Measurements from ENCODE around the gene SLC7A9.
"Not testable (repeated sequence)": the region's sequence is repeated elsewhere in the genome, so short reads cannot be mapped to it uniquely, and the experiment has no call there.

Gene SLC7A9

GRCh38 chr19:32864318-32865007, 5.1 kb downstream of the SLC7A9 start:
- DNase-seq (ENCODE audit: low read depth in 2 of 2) = no peak

GRCh38 chr19:32863841-32864240, 5.7 kb downstream of the SLC7A9 start:
- no peak for DNase-seq (ENCODE audit: low read depth in 2 of 2)

DNA sequence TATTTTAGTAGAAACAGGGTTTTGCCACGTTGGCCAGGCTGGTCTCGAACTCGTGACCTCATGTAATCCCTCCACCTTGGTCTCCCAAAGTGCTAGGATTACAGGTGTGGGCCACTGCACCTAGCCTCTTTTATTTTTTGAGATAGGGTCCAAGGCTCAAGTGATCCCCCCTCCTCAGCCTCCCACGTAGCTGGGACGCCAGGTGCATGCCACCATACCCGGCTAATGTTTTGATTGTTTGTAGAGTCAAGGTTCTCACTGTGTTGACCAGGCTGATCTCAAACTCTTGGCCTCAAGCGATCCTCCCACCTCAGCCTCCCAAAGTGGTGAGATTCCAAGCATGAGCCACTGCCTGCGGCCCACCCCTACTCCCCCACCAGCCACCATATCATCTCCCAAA, 6.3 kb downstream of the SLC7A9 start:
- DNase-seq (ENCODE audit: low read depth in 2 of 2) = no peak

GRCh38 chr19:32862741-32863140, 6.8 kb downstream of the SLC7A9 start:
- DNase-seq (ENCODE audit: low read depth in 2 of 2) = no peak

- DNase-seq (ENCODE audit: low read depth in 2 of 2) = no peak
Observed at GRCh38 chr19:32862173-32862572, 7.4 kb downstream of the SLC7A9 start.

- no peak for DNase-seq (ENCODE audit: low read depth in 2 of 2)
Observed at GRCh38 chr19:32861596-32861995, 8.0 kb downstream of the SLC7A9 start.

DNA sequence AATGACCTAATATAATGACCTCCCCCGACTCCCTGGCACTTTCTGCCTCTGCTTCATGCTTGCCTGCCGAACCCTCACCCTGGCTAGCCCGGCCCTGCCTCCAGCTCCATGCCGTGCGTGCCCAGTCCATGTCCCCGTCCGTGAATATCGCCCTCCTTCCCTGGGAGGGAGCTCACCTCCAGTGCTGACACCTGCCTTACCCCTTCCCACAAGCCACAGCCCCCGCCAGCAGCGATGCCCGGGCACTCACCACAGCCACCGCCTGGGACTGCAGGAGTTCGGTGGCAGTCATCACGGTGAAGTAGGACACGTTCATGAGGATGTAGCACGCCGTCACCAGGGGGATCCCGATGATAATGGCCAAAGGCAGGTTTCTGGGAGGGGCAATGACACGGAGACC, 10.0 kb downstream of the SLC7A9 start:
- DNase-seq (ENCODE audit: low read depth in 2 of 2) = no peak

- no peak for DNase-seq (ENCODE audit: low read depth in 2 of 2)
Observed at GRCh38 chr19:32858559-32858958, 11.0 kb downstream of the SLC7A9 start.

GRCh38 chr19:32858155-32858554, 11.4 kb downstream of the SLC7A9 start:
- no peak for DNase-seq (ENCODE audit: low read depth in 2 of 2)

DNA sequence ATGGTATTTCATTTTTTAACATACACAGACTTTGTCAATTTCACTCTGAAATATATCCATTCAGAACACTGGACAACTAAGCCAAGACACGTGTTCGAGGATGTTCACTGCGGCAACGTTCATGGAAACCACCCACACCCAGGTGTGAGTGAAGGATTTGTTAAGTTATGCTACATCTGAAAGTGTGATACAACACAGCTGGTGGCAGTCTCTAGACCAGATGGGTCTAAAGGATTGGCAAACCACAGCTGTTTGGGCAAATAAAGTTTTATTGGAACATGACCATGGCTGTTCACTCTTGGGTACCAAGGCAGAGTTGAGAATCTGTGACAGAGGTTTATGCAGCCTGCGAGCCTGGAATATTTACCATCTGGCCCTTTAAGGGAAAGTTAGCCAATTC, 12.0 kb downstream of the SLC7A9 start:
- no peak for DNase-seq (ENCODE audit: low read depth in 2 of 2)

GRCh38 chr19:32856818-32857217, 12.7 kb downstream of the SLC7A9 start:
- not testable (repeated sequence) for DNase-seq (ENCODE audit: low read depth in 2 of 2)

DNA sequence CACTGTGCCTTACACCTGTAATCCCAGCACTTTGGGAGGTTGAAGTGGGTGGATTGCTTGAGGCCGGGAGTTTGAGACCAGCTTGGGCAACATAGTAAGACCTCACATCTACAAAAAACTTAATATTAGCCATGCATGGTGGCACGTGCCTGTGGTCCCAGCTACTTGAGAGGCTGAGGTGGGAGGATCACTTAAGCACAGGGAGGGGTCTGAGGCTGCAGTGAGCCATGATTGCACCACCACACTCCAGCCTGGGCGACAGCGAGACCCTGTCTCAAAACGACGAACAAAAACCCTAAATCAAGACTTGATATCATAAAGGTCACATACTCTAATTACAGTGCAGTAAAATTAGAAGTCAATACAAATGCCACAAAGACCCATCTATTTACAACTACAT, 17.4 kb downstream of the SLC7A9 start:
- no peak for DNase-seq (ENCODE audit: low read depth in 2 of 2)

DNA sequence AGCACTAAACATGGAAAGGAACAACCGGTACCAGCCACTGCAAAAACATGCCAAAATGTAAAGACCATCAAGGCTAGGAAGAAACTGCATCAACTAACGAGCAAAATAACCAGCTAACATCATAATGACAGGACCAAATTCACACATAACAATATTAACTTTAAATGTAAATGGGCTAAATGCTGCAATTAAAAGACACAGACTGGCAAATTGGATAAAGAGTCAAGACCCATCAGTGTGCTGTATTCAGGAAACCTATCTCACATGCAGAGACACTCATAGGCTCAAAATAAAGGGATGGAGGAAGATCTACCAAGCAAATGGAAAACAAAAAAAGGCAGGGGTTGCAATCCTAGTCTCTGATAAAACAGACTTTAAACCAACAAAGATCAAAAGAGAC, 21.5 kb downstream of the SLC7A9 start:
- not testable (repeated sequence) for DNase-seq (ENCODE audit: low read depth in 2 of 2)

GRCh38 chr19:32843716-32844245, 25.8 kb downstream of the SLC7A9 start:
- DNase-seq (ENCODE audit: low read depth in 2 of 2) = no peak

GRCh38 chr19:32842061-32842460, 27.5 kb downstream of the SLC7A9 start:
- DNase-seq (ENCODE audit: low read depth in 2 of 2) = no peak

DNA sequence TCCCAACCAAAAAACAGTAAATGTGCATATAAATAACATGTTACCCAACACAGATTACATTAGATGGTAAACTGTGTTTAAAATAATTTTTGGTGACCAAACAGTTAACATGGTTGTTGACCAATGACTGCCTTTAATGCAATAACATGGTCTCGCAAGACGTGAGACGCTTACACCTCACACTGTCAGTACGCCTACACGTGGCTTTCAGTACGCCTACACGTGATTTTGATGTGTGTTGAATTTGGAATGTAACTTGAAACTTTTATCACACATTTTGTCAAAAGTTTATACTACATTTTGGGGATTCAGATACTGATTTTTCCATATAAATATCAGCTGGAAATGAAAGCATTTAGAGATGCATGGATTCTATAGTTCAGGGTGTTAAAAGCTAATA, 32.0 kb downstream of the SLC7A9 start:
- no peak for DNase-seq (ENCODE audit: low read depth in 2 of 2)

- DNase-seq (ENCODE audit: low read depth in 2 of 2) = not testable (repeated sequence)
Observed at GRCh38 chr19:32833388-32833787, 36.2 kb downstream of the SLC7A9 start.

DNA sequence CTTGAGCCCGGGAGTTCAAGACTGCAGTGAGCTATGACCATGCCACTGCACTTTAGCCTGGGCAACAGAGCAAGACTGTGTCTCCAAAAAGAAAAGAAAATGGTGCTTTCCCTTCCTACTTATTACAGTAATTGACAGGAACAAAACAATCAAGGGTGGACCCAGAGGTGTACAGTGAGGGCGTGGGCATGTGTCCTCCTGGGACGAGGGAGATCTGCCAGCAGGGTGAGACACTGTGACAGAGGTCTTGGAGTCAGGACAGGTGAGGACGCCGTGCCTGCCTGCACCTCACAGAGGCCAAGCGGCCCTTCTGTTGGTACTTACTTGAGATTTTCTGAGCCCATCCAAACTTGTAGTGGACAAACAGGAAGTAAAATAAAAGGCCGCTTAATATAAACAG, 36.7 kb downstream of the SLC7A9 start:
- not testable (repeated sequence) for DNase-seq (ENCODE audit: low read depth in 2 of 2)

GRCh38 chr19:32832094-32832493, 37.5 kb downstream of the SLC7A9 start:
- not testable (repeated sequence) for DNase-seq (ENCODE audit: low read depth in 2 of 2)

- DNase-seq (ENCODE audit: low read depth in 2 of 2) = no peak
Observed at GRCh38 chr19:32831611-32832010, 38.0 kb downstream of the SLC7A9 start.

- no peak for DNase-seq (ENCODE audit: low read depth in 2 of 2)
Observed at GRCh38 chr19:32830231-32831014, 39.1 kb downstream of the SLC7A9 start.

- no peak for DNase-seq (ENCODE audit: low read depth in 2 of 2)
Observed at GRCh38 chr19:32829345-32829896, 40.1 kb downstream of the SLC7A9 start.

Measured in stimulated activated CD8-positive, alpha-beta memory T cell treated with anti-CD3 and anti-CD28 coated beads, Interleukin-2, amount 100 ng/mL, for 48 hours (primary cell).